OCI-LY7 (cell line): Measurements from ENCODE around the gene ADAMTS6. TPM values are rescaled to one million over a fixed set of nuclear protein-coding genes. Genes with fewer than 3 reads are reported as not detected.

ENCODE experiments used
- BruUV-seq: library from RNA; stranded (reverse); fragments of 400-500 nt; replicated peaks from 2 replicates; lab custom pipeline; 2021; lab: Mats Ljungman, UMichigan
- CTCF ChIA-PET: fragments of 300-600 bp; sonication (Branson Sonifier 250); formaldehyde crosslinking; loops from one replicate; lab custom pipeline; 2022; ENCODE audit warnings: antibody characterized with exemption; ENCODE audit not compliant: unreplicated experiment; lab: Charles Lee
- POLR2A ChIA-PET: fragments of 300-600 bp; sonication (Branson Sonifier 250); formaldehyde crosslinking; loops from one replicate; lab custom pipeline; 2022; ENCODE audit warnings: antibody characterized with exemption; lab: Charles Lee
- DNase-seq: peaks from one replicate; pipeline ENCODE4 v3.0.0-alpha.2; 2015; ENCODE audit warnings: low spot score
- H2AFZ ChIP-seq: fragments of 200-600 bp; sonication (generic), shearing (Covaris generic); 2 replicates; pipeline ENCODE4 v1.6.1; 2014; ENCODE audit warnings: mild to moderate bottlenecking, antibody characterized with exemption, low read length, moderate library complexity
- H3K27ac ChIP-seq: fragments of 200-600 bp; sonication (generic); 2 replicates; pipeline ENCODE4 v1.5.1; 2014; ENCODE audit warnings: mixed run types, low read depth, mild to moderate bottlenecking, moderate library complexity, low read length, inconsistent platforms; ENCODE audit not compliant: poor library complexity, severe bottlenecking
- H3K36me3 ChIP-seq: fragments of 200-600 bp; sonication (generic); 2 replicates; pipeline ENCODE4 v1.6.1; 2014; ENCODE audit warnings: mild to moderate bottlenecking, antibody characterized with exemption, low read length, moderate library complexity, mixed read lengths; ENCODE audit not compliant: insufficient read depth
- H3K4me1 ChIP-seq: fragments of 200-600 bp; sonication (generic); 2 replicates; pipeline ENCODE4 v1.5.1; 2014; ENCODE audit warnings: mild to moderate bottlenecking, low read length; ENCODE audit not compliant: insufficient read depth, poor library complexity, severe bottlenecking
- H3K4me2 ChIP-seq: fragments of 200-600 bp; sonication (generic); 2 replicates; pipeline ENCODE4 v1.6.1; 2014; ENCODE audit warnings: mild to moderate bottlenecking, low read length
- H3K4me3 ChIP-seq: fragments of 200-600 bp; sonication (generic); 2 replicates; pipeline ENCODE4 v1.5.1; 2014; ENCODE audit warnings: mild to moderate bottlenecking, low read depth, low read length; ENCODE audit not compliant: poor library complexity, severe bottlenecking
- H3K79me2 ChIP-seq: fragments of 200-600 bp; sonication (generic); 2 replicates; pipeline ENCODE4 v1.6.1; 2016; ENCODE audit warnings: low read depth, mild to moderate bottlenecking, low read length, moderate library complexity, mixed read lengths; ENCODE audit not compliant: insufficient read depth
- H3K9me2 ChIP-seq: fragments of 200-600 bp; sonication (generic); 2 replicates; pipeline ENCODE4 v1.6.1; 2016; ENCODE audit warnings: mild to moderate bottlenecking, low read length, mixed read lengths; ENCODE audit not compliant: insufficient read depth
- H3K9me3 ChIP-seq: fragments of 200-600 bp; sonication (generic); 2 replicates; pipeline ENCODE4 v1.6.1; 2014; ENCODE audit warnings: mild to moderate bottlenecking, mixed run types, low read length, mixed read lengths
- H4K20me1 ChIP-seq: fragments of 200-600 bp; sonication (generic); 2 replicates; pipeline ENCODE4 v1.6.1; 2014; ENCODE audit warnings: mild to moderate bottlenecking, antibody characterized with exemption, low read length, moderate library complexity, mixed read lengths; ENCODE audit not compliant: insufficient read depth
- CTCF ChIP-seq: fragments of 200-600 bp; sonication (generic); conservative IDR thresholded peaks from 2 replicates; pipeline ENCODE4 v1.5.1; 2014; ENCODE audit warnings: mild to moderate bottlenecking, antibody characterized with exemption, low read length, moderate library complexity, mixed read lengths
- EZH2phosphoT487 ChIP-seq: fragments of 200-600 bp; sonication (generic); IDR thresholded peaks from 2 replicates; pipeline ENCODE4 v1.6.1; 2018; ENCODE audit warnings: low read depth, borderline replicate concordance, mild to moderate bottlenecking, mixed run types, antibody characterized with exemption, low read length, moderate library complexity, mixed read lengths
- intact Hi-C: fragments of 100-400 bp; cut with micrococcal nuclease; formaldehyde crosslinking; loops from one replicate; pipeline ENCODE4 v1.10.0; 2022; ENCODE audit not compliant: unreplicated experiment
- total RNA-seq, 2 experiments: library from RNA; depleted of rRNA in 1 of 2; stranded (reverse); fragments of >200 nt in 1 of 2; shearing (Covaris generic) in 1 of 2; gene quantifications; 2 replicates each; pipeline ENCODE4 v1.2.3, GENCODE V29; 2014 to 2022

ADAMTS6 gene
- total RNA-seq, 2 experiments from 2014 or later, result 13.9 to 18.1 TPM

GRCh38 chr5:65440456-65440855, 41.3 kb downstream of the ADAMTS6 start:
- ChIA-PET POLR2A (no interaction called here), CTCF (no interaction called here)
- DNase-seq, result no peak
- H3K9me3 ChIP-seq, result no peaks in the 10 kb centered on the region
- H2AFZ ChIP-seq, result no peak overlapping the region
- no TSS peak for BruUV-seq
- no peaks in the 10 kb centered on the region for H3K79me2 ChIP-seq
- H3K9me2 ChIP-seq, result no peaks in the 10 kb centered on the region
- intact Hi-C loops, result no loop called here
- TF ChIP-seq CTCF, result no peak
- no peak for TF ChIP-seq EZH2phosphoT487
- no peak overlapping the region for H3K4me3 ChIP-seq
- no peaks in the 10 kb centered on the region for H3K4me1 ChIP-seq
- H3K4me2 ChIP-seq, result no peak overlapping the region
- no peak overlapping the region for H3K27ac ChIP-seq
- H4K20me1 ChIP-seq, result no peaks in the 10 kb centered on the region
- H3K36me3 ChIP-seq, result no peaks in the 10 kb centered on the region

GRCh38 chr5:65434122-65434521, 47.6 kb downstream of the ADAMTS6 start:
- no peaks in the 10 kb centered on the region for H4K20me1 ChIP-seq
- no peak overlapping the region for H2AFZ ChIP-seq
- H3K9me3 ChIP-seq, result no peaks in the 10 kb centered on the region
- H3K27ac ChIP-seq, result no peak overlapping the region
- H3K9me2 ChIP-seq, result no peaks in the 10 kb centered on the region
- POLR2A ChIA-PET, result interaction anchor here (0.7 kb wide), 1 partner anchor 276 kb away, joined by 3 read pairs; no protein-coding TSS in a partner anchor
- DNase-seq, result no peak
- no peak overlapping the region for H3K4me3 ChIP-seq
- CTCF ChIA-PET, result no interaction called here
- BruUV-seq, result no TSS peak
- no peaks in the 10 kb centered on the region for H3K36me3 ChIP-seq
- H3K4me2 ChIP-seq, result no peak overlapping the region
- no peaks in the 10 kb centered on the region for H3K79me2 ChIP-seq
- no peaks in the 10 kb centered on the region for H3K4me1 ChIP-seq
- TF ChIP-seq EZH2phosphoT487 (no peak), CTCF (no peak)
- intact Hi-C loops, result no loop called here

- Histone ChIP-seq H3K36me3 (no peaks in the 10 kb centered on the region; the same call in 1 of the 2 replicates), H4K20me1 (no peaks in the 10 kb centered on the region), H3K79me2 (no peaks in the 10 kb centered on the region), H3K27ac (no peak overlapping the region), H3K9me2 (no peaks in the 10 kb centered on the region), H2AFZ (no peak overlapping the region), H3K4me3 (no peak overlapping the region), H3K9me3 (no peaks in the 10 kb centered on the region), H3K4me2 (no peak overlapping the region), H3K4me1 (no peaks in the 10 kb centered on the region)
- no peak for TF ChIP-seq EZH2phosphoT487
- TF ChIP-seq CTCF, result no peak
- intact Hi-C loops, result no loop called here
- DNase-seq, result no peak
- no TSS peak for BruUV-seq
- ChIA-PET CTCF (no interaction called here), POLR2A (interaction anchor here (0.6 kb wide), 2 partner anchors 76 to 146 kb away, joined by 3 to 6 read pairs; no protein-coding TSS in a partner anchor)
Observed at GRCh38 chr5:65426656-65427055, 55.1 kb downstream of the ADAMTS6 start.
